B cell (primary cell): ENCODE results near the gene CBARP. TPM values are rescaled to one million over a fixed set of nuclear protein-coding genes. Genes with fewer than 3 reads are reported as not detected.

Experiments used
- ATAC-seq: fragments of 200-7000 bp; cut with Tn5 transposase; one replicate; pipeline ENCODE4 v1.10.0; 2021; ENCODE audit warnings: low read depth, mild to moderate bottlenecking, moderate number of reproducible peaks, moderate library complexity
- CTCF ChIA-PET: fragments of 350-600 bp; sonication (Branson Sonifier 250); formaldehyde crosslinking; loops from one replicate; lab custom pipeline; 2021; ENCODE audit warnings: antibody characterized with exemption, inconsistent platforms; lab: Charles Lee
- POLR2A ChIA-PET: fragments of 350-600 bp; sonication (Branson Sonifier 250); formaldehyde crosslinking; loops from one replicate; lab custom pipeline; 2021; ENCODE audit warnings: antibody characterized with exemption; lab: Charles Lee
- DNase-seq: peaks from one replicate; pipeline ENCODE4 v3.0.0; 2013
- H2AFZ ChIP-seq: 2 replicates; pipeline ENCODE4 v1.6.1; 2012; ENCODE audit warnings: mild to moderate bottlenecking, low read depth, low read length; ENCODE audit not compliant: insufficient read depth, poor library complexity, severe bottlenecking
- H3K27ac ChIP-seq, 2 donors: 1 replicate in 1 of 2; 2 replicates in 1 of 2; pipeline ENCODE4 v1.5.1; 2012 to 2013; ENCODE audit warnings: low read length in 2 of 2, mild to moderate bottlenecking in 2 of 2, moderate library complexity in 1 of 2
- H3K27me3 ChIP-seq, 4 experiments: fragments of 200-600 bp in 1 of 4; sonication (generic) in 1 of 4; replicated peaks in 1 of 4; 1 replicate in 2 of 4; 2 replicates in 2 of 4; pipeline versions ENCODE4 v1.6.1 to v1.7.0; 2013 to 2016; ENCODE audit warnings: low read length in 3 of 4, mild to moderate bottlenecking in 2 of 4, mixed read lengths in 1 of 4, moderate library complexity in 1 of 4; ENCODE audit not compliant: insufficient read depth in 4 of 4, control insufficient read depth in 3 of 4; ENCODE audit errors: control extremely low read depth in 1 of 4
- H3K36me3 ChIP-seq, 2 experiments: replicated peaks in 1 of 2; 1 replicate in 1 of 2; 2 replicates in 1 of 2; pipeline versions ENCODE4 v1.6.1 to v1.7.1; 2013; ENCODE audit warnings: low read length in 1 of 2; ENCODE audit not compliant: insufficient read depth in 2 of 2, control insufficient read depth in 1 of 2; ENCODE audit errors: control extremely low read depth in 1 of 2, extremely low read depth in 1 of 2
- H3K4me1 ChIP-seq, 2 donors: fragments of 200-600 bp in 1 of 2; sonication (generic) in 1 of 2; 1 replicate in 1 of 2; 2 replicates in 1 of 2; pipeline versions ENCODE4 v1.5.1 to v1.6.1; 2013 to 2017; ENCODE audit warnings: low read length in 2 of 2; ENCODE audit not compliant: control insufficient read depth in 2 of 2, insufficient read depth in 2 of 2
- H3K4me2 ChIP-seq: replicated peaks from 2 replicates; pipeline ENCODE3; 2012; ENCODE audit warnings: mild to moderate bottlenecking, low read depth, low read length; ENCODE audit not compliant: poor library complexity, severe bottlenecking
- H3K4me3 ChIP-seq, 5 experiments: fragments of 200-600 bp in 1 of 5; sonication (generic) in 1 of 5; 1 replicate in 3 of 5; 2 replicates in 2 of 5; pipeline versions ENCODE4 v1.5.1 to v1.7.0; 2011 to 2016; ENCODE audit warnings: low read length in 4 of 5, mild to moderate bottlenecking in 4 of 5, low read depth in 2 of 5, control low read depth in 1 of 5, moderate library complexity in 1 of 5; ENCODE audit not compliant: insufficient read depth in 1 of 5; ENCODE audit errors: control extremely low read depth in 1 of 5, extremely low read depth in 1 of 5
- H3K79me2 ChIP-seq: fragments of 200-600 bp; sonication (generic); one replicate; pipeline ENCODE4 v1.6.0; 2016; ENCODE audit warnings: low read length; ENCODE audit not compliant: control insufficient read depth, insufficient read depth
- H3K9ac ChIP-seq: fragments of 200-600 bp; sonication (generic); 2 replicates; pipeline ENCODE4 v1.6.1; 2017; ENCODE audit warnings: mild to moderate bottlenecking, low read length, moderate library complexity
- H3K9me3 ChIP-seq, 3 donors: one replicate each; pipeline versions ENCODE4 v1.6.1 to v1.7.1; 2013; ENCODE audit warnings: low read length in 2 of 3; ENCODE audit not compliant: control insufficient read depth in 2 of 3, insufficient read depth in 1 of 3; ENCODE audit errors: control extremely low read depth in 1 of 3
- H4K20me1 ChIP-seq: 2 replicates; pipeline ENCODE4 v1.6.0; 2012; ENCODE audit warnings: mild to moderate bottlenecking, low read length; ENCODE audit not compliant: insufficient read depth, control insufficient read depth, poor library complexity, severe bottlenecking
- H3K27ac Mint-ChIP-seq: one replicate; pipeline ENCODE4 v1.8.0; 2021; ENCODE audit warnings: mixed read lengths
- H3K27me3 Mint-ChIP-seq: one replicate; pipeline ENCODE4 v1.8.0; 2021; ENCODE audit warnings: mixed read lengths
- H3K4me1 Mint-ChIP-seq: one replicate; pipeline ENCODE4 v1.8.0; 2021; ENCODE audit warnings: mixed read lengths
- H3K4me3 Mint-ChIP-seq: one replicate; pipeline ENCODE4 v1.8.0; 2021; ENCODE audit warnings: mixed read lengths
- H3K9me3 Mint-ChIP-seq: one replicate; pipeline ENCODE4 v1.8.0; 2022; ENCODE audit warnings: mixed read lengths; ENCODE audit not compliant: insufficient read depth
- EZH2 ChIP-seq: IDR thresholded peaks from 2 replicates; pipeline ENCODE4 v1.6.1; 2012; ENCODE audit warnings: borderline replicate concordance, low read depth, mild to moderate bottlenecking, moderate library complexity, low read length; ENCODE audit not compliant: insufficient read depth, poor library complexity, severe bottlenecking
- WGBS: methylation state at CpG from one replicate; pipeline ENCODE4 v1.1.5; 2013; ENCODE audit warnings: missing lambda C conversion rate; ENCODE audit not compliant: insufficient coverage; 5-methylcytosine and 5-hydroxymethylcytosine counted together
- intact Hi-C: fragments of 100-400 bp; cut with micrococcal nuclease; formaldehyde crosslinking; loops from one replicate; pipeline ENCODE4 v1.10.0; 2022
- polyA plus RNA-seq: library from polyadenylated mRNA; depleted of rRNA; stranded (reverse); fragments of >200 nt; gene quantifications from 2 replicates; pipeline ENCODE4 v1.2.3, GENCODE V29; 2012
- total RNA-seq, 2 donors: library from RNA; stranded (reverse); fragments of 120-200 nt in 1 of 2; gene quantifications; 1 replicate in 1 of 2; 2 replicates in 1 of 2; pipeline versions ENCODE4 v1.2.3 to v1.2.4, GENCODE V29; 2013 to 2022
- TF ChIP-seq, protein P1 (sequence below): fragments of 200-600 bp; IDR thresholded peaks from one replicate; pipeline ENCODE4 v1.8.0; 2022; ENCODE audit warnings: antibody characterized with exemption, mild to moderate bottlenecking

Gene CBARP
- total and polyA plus RNA-seq, 2 donors (not counting 1 experiment from before 2014, with no cell fraction given), result not detected

DNA sequence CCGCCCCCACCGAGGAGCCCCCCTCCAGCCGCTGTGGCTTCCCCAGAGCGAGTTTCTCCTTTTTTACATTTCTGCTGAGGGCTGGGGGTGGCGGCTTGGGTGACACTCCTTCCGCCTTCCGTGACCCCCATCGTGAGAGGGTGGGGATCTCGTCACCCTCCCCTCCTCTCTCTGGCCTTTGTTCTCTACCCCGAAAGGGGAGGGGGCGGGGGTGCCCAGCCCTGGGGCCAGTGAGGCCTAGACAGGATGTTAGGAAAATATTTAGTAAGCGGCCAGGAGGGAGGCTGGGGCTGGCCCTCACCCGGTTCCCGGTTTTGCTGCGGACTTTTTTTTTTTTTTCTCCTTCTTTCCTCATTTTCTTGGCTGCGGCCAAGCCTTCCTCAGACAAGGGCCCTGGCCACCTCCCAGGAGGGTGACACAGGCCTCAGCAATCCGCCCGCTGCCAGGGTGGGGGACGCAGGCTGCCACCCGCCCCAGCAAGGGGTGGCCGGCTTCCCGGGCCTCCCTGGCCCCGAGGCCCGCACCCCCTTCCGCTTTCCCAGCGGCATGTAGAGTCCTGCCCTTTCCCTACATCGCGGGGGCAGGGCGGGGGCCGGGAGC lies 14.5 kb upstream of the CBARP start:
- ATAC-seq (peak; percentile 1), DNase-seq (peak; percentile 82)
- Histone ChIP-seq H3K4me1 (peaks cover 36 to 64% of the 10 kb centered on the region in 2 donors), H3K79me2 (peaks cover 63% of the 10 kb centered on the region), H3K9ac (peak overlapping the region; percentile 86), H3K4me3 (peak overlapping the region; percentile 25 to 92 (median 86)), H3K4me2 (peak overlapping the region; percentile 98), H3K27ac (peak overlapping the region; percentile 89 to 94), H3K27me3 (no peaks in the 10 kb centered on the region), H3K9me3 (no peaks in the 10 kb centered on the region), H4K20me1 (peaks cover 58% of the 10 kb centered on the region), H2AFZ (no peak overlapping the region), H3K36me3 (peaks cover 0 to 41% of the 10 kb centered on the region in 2 experiments)
- ChIA-PET POLR2A (interaction anchor here (0.6 to 10.7 kb wide), 11 partner anchors 8 to 400 kb away, joined by 3 to 305 read pairs (median 3); partner anchors contain the start of genes CIRBP, FAM174C and TCF3), CTCF (interaction anchor here (0.7 to 5.8 kb wide), 6 partner anchors 8 to 52 kb away, joined by 3 to 113 read pairs (median 6); partner anchors contain the start of gene CIRBP)
- Mint-ChIP-seq H3K27ac (peak overlapping the region; percentile 92), H3K4me1 (peaks cover 40% of the 10 kb centered on the region), H3K9me3 (no peaks in the 10 kb centered on the region), H3K4me3 (peak overlapping the region; percentile 91), H3K27me3 (no peaks in the 10 kb centered on the region)
- intact Hi-C loops, result no loop called here
- 0% methylated on average over 15 of the region's 30 CpGs for WGBS
- TF ChIP-seq, protein P1, sequence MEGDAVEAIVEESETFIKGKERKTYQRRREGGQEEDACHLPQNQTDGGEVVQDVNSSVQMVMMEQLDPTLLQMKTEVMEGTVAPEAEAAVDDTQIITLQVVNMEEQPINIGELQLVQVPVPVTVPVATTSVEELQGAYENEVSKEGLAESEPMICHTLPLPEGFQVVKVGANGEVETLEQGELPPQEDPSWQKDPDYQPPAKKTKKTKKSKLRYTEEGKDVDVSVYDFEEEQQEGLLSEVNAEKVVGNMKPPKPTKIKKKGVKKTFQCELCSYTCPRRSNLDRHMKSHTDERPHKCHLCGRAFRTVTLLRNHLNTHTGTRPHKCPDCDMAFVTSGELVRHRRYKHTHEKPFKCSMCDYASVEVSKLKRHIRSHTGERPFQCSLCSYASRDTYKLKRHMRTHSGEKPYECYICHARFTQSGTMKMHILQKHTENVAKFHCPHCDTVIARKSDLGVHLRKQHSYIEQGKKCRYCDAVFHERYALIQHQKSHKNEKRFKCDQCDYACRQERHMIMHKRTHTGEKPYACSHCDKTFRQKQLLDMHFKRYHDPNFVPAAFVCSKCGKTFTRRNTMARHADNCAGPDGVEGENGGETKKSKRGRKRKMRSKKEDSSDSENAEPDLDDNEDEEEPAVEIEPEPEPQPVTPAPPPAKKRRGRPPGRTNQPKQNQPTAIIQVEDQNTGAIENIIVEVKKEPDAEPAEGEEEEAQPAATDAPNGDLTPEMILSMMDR, result no peak
- TF ChIP-seq EZH2, result no peak
